Smooth muscle cell (in vitro differentiated cells): ENCODE data around the gene CTSW. TPM values are rescaled to one million over a fixed set of nuclear protein-coding genes. Genes with fewer than 3 reads are reported as not detected.

Source experiments
- DNase-seq: peaks from one replicate; lab custom pipeline; 2025; ENCODE audit not compliant: unreplicated experiment; lab: John Stamatoyannopoulos, UW
- H2AFZ ChIP-seq: fragments of 200-600 bp; sonication (generic); 2 replicates; pipeline ENCODE4 v1.6.0; 2016; ENCODE audit warnings: antibody characterized with exemption, low read depth, mild to moderate bottlenecking
- H3F3A ChIP-seq: fragments of 200-600 bp; sonication (generic); 2 replicates; pipeline ENCODE4 v1.6.0; 2017; ENCODE audit warnings: antibody characterized with exemption, low read depth
- H3K27ac ChIP-seq: fragments of 200-600 bp; sonication (generic); 2 replicates; pipeline ENCODE4 v1.5.1; 2016; ENCODE audit warnings: low read depth, mild to moderate bottlenecking
- H3K27me3 ChIP-seq: fragments of 200-600 bp; sonication (generic); 2 replicates; pipeline ENCODE4 v1.6.1; 2016; ENCODE audit warnings: low read depth, mild to moderate bottlenecking
- H3K36me3 ChIP-seq: fragments of 200-600 bp; sonication (generic); 2 replicates; pipeline ENCODE4 v1.5.1; 2016; ENCODE audit warnings: low read depth
- H3K4me1 ChIP-seq: fragments of 200-600 bp; sonication (generic); 2 replicates; pipeline ENCODE4 v1.5.1; 2016; ENCODE audit warnings: low read depth
- H3K4me2 ChIP-seq: fragments of 200-600 bp; sonication (generic); 2 replicates; pipeline ENCODE4 v1.6.0; 2016; ENCODE audit warnings: mild to moderate bottlenecking
- H3K4me3 ChIP-seq: fragments of 200-600 bp; sonication (generic); 2 replicates; pipeline ENCODE4 v1.5.1; 2016; ENCODE audit warnings: mild to moderate bottlenecking
- H3K79me2 ChIP-seq: fragments of 200-600 bp; sonication (generic); 2 replicates; pipeline ENCODE4 v1.6.0; 2016; ENCODE audit warnings: low read depth, mild to moderate bottlenecking
- H3K9ac ChIP-seq: fragments of 200-600 bp; sonication (generic); 2 replicates; pipeline ENCODE4 v1.6.0; 2016; ENCODE audit warnings: low read depth
- H3K9me3 ChIP-seq: fragments of 200-600 bp; sonication (generic); replicated peaks from 2 replicates; pipeline ENCODE4 v1.5.1; 2016; ENCODE audit warnings: low read depth
- H4K20me1 ChIP-seq: fragments of 200-600 bp; sonication (generic); 2 replicates; pipeline ENCODE4 v1.6.0; 2016; ENCODE audit warnings: low read depth
- WGBS: methylation state at CpG from one replicate; pipeline ENCODE4 v1.1.7; 2016; ENCODE audit warnings: low lambda C conversion rate; 5-methylcytosine and 5-hydroxymethylcytosine counted together
- polyA plus RNA-seq: library from polyadenylated mRNA; unstranded; fragments of >200 nt; fragmentation: Nextera tagmentation; extraction: Ambion mirVana; gene quantifications from 2 replicates; pipeline ENCODE4 v1.2.1, GENCODE V29; 2016
- total RNA-seq: library from RNA; depleted of rRNA; stranded (reverse); fragments of >200 nt; gene quantifications from 2 replicates; pipeline ENCODE4 v1.2.3, GENCODE V29; 2014
- TF ChIP-seq, protein P1 (sequence below): fragments of 200-600 bp; sonication (generic); IDR thresholded peaks from 2 replicates; pipeline ENCODE4 v1.5.1; 2017; ENCODE audit warnings: borderline replicate concordance, mild to moderate bottlenecking, antibody characterized with exemption; ENCODE audit not compliant: insufficient read depth, poor library complexity, severe bottlenecking

Gene CTSW
- total and polyA plus RNA-seq, 2 experiments from 2014 or later, result not detected

DNA sequence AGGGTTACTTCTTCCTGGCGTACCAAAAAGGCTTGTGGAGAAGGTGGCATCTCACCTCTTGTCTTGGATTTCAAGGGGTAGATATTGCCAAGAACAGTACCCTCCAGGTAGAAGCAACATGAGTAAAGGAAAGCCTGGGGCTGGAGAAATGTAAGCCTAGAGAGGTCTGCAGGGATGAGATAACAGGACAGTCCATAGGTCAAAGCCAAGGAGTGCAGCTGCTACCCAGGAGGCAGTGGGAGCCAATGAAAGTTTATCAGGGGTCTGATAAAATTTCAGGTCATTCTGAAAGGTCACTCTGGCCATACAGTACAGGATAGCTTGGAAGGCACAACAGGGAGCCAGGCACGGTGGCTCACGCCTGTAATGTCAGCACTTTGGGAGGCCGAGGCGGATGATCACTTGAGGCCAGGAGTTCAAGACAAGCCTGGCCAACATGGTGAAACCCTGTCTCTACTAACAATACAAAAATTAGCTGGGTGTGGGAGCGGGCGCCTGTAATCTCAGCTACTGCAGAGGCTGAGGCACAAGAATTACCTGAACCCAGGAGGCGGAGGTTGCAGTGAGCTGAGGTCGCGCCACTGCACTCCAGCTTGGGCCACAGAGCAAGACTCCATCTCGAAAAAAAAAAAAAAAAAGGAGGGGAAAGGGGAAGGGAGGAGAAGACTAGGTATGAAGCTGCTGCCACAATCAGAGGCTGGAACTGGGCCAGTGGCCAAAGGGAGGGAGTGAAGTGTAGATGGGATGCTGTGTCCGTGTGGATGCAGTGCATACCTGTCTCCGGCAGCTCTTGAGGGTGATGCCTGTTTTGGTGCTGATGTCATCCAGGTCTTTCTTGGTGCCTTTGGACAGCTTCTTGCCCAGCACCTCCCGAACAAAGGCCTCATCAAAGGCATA is 7.4 kb downstream of the CTSW start:
- Histone ChIP-seq H3K4me2 (peak overlapping the region; percentile 91), H3K79me2 (peaks cover 22% of the 10 kb centered on the region), H3K4me3 (peak overlapping the region; percentile 77), H3K36me3 (no peaks in the 10 kb centered on the region), H3F3A (peaks cover 16% of the 10 kb centered on the region), H3K9ac (peak overlapping the region; percentile 73), H3K27ac (peak overlapping the region; percentile 89), H4K20me1 (peaks cover 20% of the 10 kb centered on the region), H2AFZ (no peak overlapping the region), H3K27me3 (no peaks in the 10 kb centered on the region), H3K9me3 (no peaks in the 10 kb centered on the region), H3K4me1 (peaks cover 21% of the 10 kb centered on the region)
- WGBS, result 90% methylated on average over 14 of the region's 14 CpGs
- DNase-seq, result no peak
- TF ChIP-seq, protein P1, sequence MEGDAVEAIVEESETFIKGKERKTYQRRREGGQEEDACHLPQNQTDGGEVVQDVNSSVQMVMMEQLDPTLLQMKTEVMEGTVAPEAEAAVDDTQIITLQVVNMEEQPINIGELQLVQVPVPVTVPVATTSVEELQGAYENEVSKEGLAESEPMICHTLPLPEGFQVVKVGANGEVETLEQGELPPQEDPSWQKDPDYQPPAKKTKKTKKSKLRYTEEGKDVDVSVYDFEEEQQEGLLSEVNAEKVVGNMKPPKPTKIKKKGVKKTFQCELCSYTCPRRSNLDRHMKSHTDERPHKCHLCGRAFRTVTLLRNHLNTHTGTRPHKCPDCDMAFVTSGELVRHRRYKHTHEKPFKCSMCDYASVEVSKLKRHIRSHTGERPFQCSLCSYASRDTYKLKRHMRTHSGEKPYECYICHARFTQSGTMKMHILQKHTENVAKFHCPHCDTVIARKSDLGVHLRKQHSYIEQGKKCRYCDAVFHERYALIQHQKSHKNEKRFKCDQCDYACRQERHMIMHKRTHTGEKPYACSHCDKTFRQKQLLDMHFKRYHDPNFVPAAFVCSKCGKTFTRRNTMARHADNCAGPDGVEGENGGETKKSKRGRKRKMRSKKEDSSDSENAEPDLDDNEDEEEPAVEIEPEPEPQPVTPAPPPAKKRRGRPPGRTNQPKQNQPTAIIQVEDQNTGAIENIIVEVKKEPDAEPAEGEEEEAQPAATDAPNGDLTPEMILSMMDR, result no peak

- H4K20me1 ChIP-seq, result peaks cover 27% of the 10 kb centered on the region
- peaks cover 22% of the 10 kb centered on the region for H3K4me1 ChIP-seq
These were observed 8.1 kb downstream of the CTSW start for GRCh38 chr11:65887723-65888162.

DNA sequence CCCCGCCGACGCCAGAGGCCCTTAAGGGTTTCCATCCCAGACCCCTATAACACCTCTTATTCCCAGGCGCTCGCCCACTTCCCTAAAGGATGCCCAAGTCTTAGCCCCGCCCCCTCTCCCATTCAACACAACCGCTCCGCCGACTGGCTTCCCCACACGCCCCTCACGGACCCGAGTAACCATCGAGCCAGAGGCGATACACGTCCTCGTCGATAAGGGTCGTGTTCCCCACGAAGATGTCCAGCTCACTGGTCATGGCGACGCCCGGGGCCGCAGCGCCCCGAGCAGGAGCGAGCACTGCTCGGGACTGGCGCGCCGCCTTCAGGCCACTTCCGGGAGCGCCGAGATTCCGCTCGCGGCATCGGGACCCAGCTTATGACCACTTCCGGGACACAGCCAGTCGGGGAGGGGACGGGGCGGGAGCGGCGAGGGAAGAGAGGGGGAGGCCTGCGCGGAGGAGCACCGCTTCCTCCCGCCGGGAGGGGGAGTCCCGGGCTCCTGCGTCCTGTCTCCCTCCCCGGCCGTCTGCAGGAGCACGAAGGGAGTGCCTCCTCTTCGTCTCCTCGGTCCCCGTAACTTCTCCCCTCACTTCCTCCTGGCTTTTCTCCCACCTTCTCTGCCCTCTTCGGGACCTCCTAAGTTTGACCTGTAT is 8.7 kb downstream of the CTSW start, which contains the start of gene FIBP:
Gene FIBP (minus strand): TSS at position 309 of the 652 bp plus-strand sequence. CDS start 53 bp downstream, at position 256.
- peak within 1 kb of the TSS; percentile 79 for H2AFZ ChIP-seq
- H3F3A ChIP-seq, result peaks cover 16% of the 10 kb centered on the region
- under 1% methylated on average over 42 of the region's 57 CpGs for WGBS
- peaks cover 22% of the 10 kb centered on the region for H3K4me1 ChIP-seq
- peak; percentile 95 for DNase-seq
- H3K27ac ChIP-seq, result peak within 1 kb of the TSS; percentile 89
- peak within 1 kb of the TSS; percentile 91 for H3K4me2 ChIP-seq
- H3K36me3 ChIP-seq, result no peaks in the 10 kb centered on the region
- TF ChIP-seq, protein P1, result peak; percentile 75
- H4K20me1 ChIP-seq, result peaks cover 32% of the 10 kb centered on the region
- H3K4me3 ChIP-seq, result peak within 1 kb of the TSS; percentile 77
- peaks cover 31% of the 10 kb centered on the region for H3K79me2 ChIP-seq
- H3K9ac ChIP-seq, result peak within 1 kb of the TSS; percentile 78
- no peaks in the 10 kb centered on the region for H3K9me3 ChIP-seq
- no peaks in the 10 kb centered on the region for H3K27me3 ChIP-seq

More at GRCh38 chr11:65887723-65888162, 8.1 kb downstream of the CTSW start:
- Histone ChIP-seq H3K36me3 (no peaks in the 10 kb centered on the region), H3K9me3 (no peaks in the 10 kb centered on the region), H3F3A (peaks cover 16% of the 10 kb centered on the region), H3K4me2 (peak overlapping the region; percentile 91), H3K27ac (peak overlapping the region; percentile 89), H3K79me2 (peaks cover 25% of the 10 kb centered on the region), H3K9ac (peak overlapping the region; percentile 73), H2AFZ (peak overlapping the region; percentile 79), H3K4me3 (peak overlapping the region; percentile 77), H3K27me3 (no peaks in the 10 kb centered on the region)
- WGBS, result 5% methylated on average over 14 of the region's 23 CpGs
- no peak for DNase-seq
- TF ChIP-seq, protein P1, result no peak
